ENCODE results near the gene NECAB2.

GRCh38 chr16:83942074-83942473 lies 26.0 kb upstream of the NECAB2 start:
- no peak for TF ChIP-seq CTCF (IDR thresholded peaks at IDR 0.05; ENCODE audit: low read depth, low read length, poor library complexity, severe bottlenecking)
- TF ChIP-seq EZH2phosphoT487 (IDR thresholded peaks at IDR 0.05; ENCODE audit: borderline replicate concordance, low read length) = no peak

Data from DOHH2 (cell line).